Brain microvascular endothelial cell (primary cell): ENCODE data around the gene TBKBP1.
A peak's percentile ranks its signal among the peaks of the same experiment; 100 is the strongest.

ENCODE experiments used
- DNase-seq: peaks from one replicate; pipeline ENCODE4 v3.0.0-alpha.2; 2020
- H3K27ac ChIP-seq: fragments of 250-450 bp; sonication (Bioruptor Pico); 2 replicates; pipeline ENCODE4 v1.5.1; 2020; ENCODE audit warnings: mild to moderate bottlenecking, moderate library complexity
- H3K27me3 ChIP-seq: fragments of 250-450 bp; sonication (Bioruptor Pico); replicated peaks from 2 replicates; pipeline ENCODE4 v1.5.1; 2020; ENCODE audit warnings: mild to moderate bottlenecking
- H3K36me3 ChIP-seq: fragments of 250-450 bp; sonication (Bioruptor Pico); replicated peaks from 2 replicates; pipeline ENCODE4 v1.5.1; 2020; ENCODE audit warnings: mild to moderate bottlenecking
- H3K4me3 ChIP-seq: 2 replicates; pipeline ENCODE4 v1.5.1; 2011; ENCODE audit warnings: low read depth, mild to moderate bottlenecking, control low read depth, low read length, moderate library complexity
- in situ Hi-C: cut with HindIII; loops from 2 replicates; pipeline ENCODE4 v1.10.0; 2017; ENCODE audit warnings: low sequenced_read_pairs, low pct_ligation_motif_present
- TF ChIP-seq, protein P1 (sequence below): IDR thresholded peaks from 2 replicates; pipeline ENCODE4 v1.5.1; 2011; ENCODE audit warnings: low read depth, mild to moderate bottlenecking, moderate library complexity, low read length, control low read depth, inconsistent platforms; ENCODE audit errors: missing control alignments

The TBKBP1 gene

DNA sequence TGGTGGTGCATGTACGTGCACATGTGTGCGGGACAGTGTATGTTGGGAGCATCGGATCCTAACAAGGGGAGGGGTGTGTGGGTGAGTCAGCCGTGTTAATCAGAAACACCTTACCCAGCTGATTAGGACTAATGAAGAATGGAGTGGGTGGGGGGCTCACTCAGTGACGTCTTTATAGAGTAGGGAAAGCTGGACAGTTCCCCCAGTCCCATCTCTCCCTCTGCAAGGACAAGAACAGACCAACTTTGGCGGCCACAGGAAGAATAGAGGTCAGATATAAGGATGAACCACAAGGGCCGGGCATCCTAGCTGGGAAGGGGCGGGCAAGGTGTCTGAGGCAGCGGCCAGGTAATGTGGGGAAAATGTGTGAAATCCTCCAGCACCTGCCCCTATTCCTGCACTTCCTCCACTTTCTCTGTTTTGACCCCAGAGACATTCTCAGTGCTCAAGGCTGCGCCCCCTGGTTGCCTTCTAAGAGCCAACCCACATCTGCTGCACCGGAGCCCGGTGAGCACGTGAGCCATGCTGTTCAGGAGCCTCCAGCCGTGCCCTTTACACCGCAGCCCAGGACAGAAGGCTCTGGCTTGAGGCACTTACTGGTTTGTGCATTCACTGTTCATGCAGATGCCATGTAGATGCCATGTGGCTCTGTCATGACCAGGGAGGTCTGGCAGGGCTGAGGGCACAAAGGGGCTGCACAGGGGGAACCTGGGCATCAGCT lies 20.2 kb downstream of the TBKBP1 start:
- Histone ChIP-seq H3K27ac (no peak overlapping the region), H3K4me3 (no peak overlapping the region), H3K36me3 (no peaks in the 10 kb centered on the region), H3K27me3 (peaks cover 79% of the 10 kb centered on the region)
- in situ Hi-C loops, result no loop called here
- TF ChIP-seq, protein P1, sequence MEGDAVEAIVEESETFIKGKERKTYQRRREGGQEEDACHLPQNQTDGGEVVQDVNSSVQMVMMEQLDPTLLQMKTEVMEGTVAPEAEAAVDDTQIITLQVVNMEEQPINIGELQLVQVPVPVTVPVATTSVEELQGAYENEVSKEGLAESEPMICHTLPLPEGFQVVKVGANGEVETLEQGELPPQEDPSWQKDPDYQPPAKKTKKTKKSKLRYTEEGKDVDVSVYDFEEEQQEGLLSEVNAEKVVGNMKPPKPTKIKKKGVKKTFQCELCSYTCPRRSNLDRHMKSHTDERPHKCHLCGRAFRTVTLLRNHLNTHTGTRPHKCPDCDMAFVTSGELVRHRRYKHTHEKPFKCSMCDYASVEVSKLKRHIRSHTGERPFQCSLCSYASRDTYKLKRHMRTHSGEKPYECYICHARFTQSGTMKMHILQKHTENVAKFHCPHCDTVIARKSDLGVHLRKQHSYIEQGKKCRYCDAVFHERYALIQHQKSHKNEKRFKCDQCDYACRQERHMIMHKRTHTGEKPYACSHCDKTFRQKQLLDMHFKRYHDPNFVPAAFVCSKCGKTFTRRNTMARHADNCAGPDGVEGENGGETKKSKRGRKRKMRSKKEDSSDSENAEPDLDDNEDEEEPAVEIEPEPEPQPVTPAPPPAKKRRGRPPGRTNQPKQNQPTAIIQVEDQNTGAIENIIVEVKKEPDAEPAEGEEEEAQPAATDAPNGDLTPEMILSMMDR, result no peak
- no peak for DNase-seq

- Histone ChIP-seq H3K27ac (no peak overlapping the region), H3K27me3 (peaks cover 77% of the 10 kb centered on the region), H3K36me3 (no peaks in the 10 kb centered on the region), H3K4me3 (no peak overlapping the region)
- TF ChIP-seq, protein P1, result no peak
- in situ Hi-C loops, result no loop called here
- DNase-seq, result no peak
Measured at GRCh38 chr17:47714773-47715396, 20.9 kb downstream of the TBKBP1 start.

GRCh38 chr17:47715669-47716325 lies 21.8 kb downstream of the TBKBP1 start:
- no peaks in the 10 kb centered on the region for H3K36me3 ChIP-seq
- no peak overlapping the region for H3K27ac ChIP-seq
- peaks cover 82% of the 10 kb centered on the region for H3K27me3 ChIP-seq
- DNase-seq, result no peak
- in situ Hi-C loops, result no loop called here
- H3K4me3 ChIP-seq, result no peak overlapping the region
- TF ChIP-seq, protein P1, result no peak

DNA sequence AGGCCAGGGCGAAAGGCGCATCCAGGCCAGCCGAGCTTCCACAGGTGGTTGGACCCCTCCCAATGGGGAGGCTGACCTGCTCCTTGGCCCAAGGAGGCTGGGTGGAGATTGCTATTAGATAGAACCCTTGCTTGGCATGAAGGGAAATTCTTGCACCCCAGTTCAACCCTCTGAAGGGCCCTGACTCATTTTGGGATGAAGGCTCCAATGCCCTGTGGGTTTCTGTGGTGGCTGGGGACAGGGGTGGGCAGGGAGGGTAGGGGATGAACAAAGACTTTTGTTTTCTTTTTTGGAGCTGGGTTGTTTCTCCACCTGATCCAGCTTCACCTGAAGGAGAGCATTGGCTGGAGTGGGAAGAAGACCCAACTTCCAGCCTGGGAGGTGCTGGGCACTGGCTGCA lies 22.4 kb downstream of the TBKBP1 start:
- Histone ChIP-seq H3K4me3 (no peak overlapping the region), H3K36me3 (no peaks in the 10 kb centered on the region), H3K27ac (no peak overlapping the region), H3K27me3 (peaks cover 87% of the 10 kb centered on the region)
- TF ChIP-seq, protein P1, result no peak
- in situ Hi-C loops, result no loop called here
- DNase-seq, result no peak

DNA sequence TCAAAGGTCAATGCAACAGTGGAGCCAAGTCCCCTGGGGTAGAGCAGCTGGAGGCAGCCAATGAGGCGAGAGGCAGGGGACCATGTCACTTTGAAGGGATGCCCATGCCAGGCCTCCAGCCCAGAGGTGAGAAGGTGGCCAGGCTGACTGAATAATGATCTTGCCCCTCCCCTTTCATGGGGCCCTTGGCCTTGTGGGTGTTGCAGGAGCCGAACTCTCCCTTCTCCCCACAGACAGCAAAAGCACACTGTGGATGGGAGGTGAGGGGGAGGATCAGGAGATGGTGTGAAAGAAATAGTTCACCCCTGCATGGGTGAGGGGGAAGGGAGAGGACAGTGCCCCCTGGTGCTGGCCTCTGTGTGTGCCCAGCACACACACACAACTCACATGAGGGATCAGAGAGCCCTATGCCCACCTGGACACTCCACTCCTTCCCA lies 23.3 kb downstream of the TBKBP1 start:
- TF ChIP-seq, protein P1, result peak; percentile 66
- DNase-seq, result no peak
- peaks cover 88% of the 10 kb centered on the region for H3K27me3 ChIP-seq
- H3K4me3 ChIP-seq, result no peak overlapping the region
- H3K36me3 ChIP-seq, result no peaks in the 10 kb centered on the region
- in situ Hi-C loops, result no loop called here
- H3K27ac ChIP-seq, result no peak overlapping the region
